ENCODE results near the gene LMTK2. TPM values are rescaled to one million over a fixed set of nuclear protein-coding genes. Genes with fewer than 3 reads are reported as not detected.

Gene LMTK2
- total RNA-seq, 1 donor from 2014 or later: 32.5 TPM

DNA sequence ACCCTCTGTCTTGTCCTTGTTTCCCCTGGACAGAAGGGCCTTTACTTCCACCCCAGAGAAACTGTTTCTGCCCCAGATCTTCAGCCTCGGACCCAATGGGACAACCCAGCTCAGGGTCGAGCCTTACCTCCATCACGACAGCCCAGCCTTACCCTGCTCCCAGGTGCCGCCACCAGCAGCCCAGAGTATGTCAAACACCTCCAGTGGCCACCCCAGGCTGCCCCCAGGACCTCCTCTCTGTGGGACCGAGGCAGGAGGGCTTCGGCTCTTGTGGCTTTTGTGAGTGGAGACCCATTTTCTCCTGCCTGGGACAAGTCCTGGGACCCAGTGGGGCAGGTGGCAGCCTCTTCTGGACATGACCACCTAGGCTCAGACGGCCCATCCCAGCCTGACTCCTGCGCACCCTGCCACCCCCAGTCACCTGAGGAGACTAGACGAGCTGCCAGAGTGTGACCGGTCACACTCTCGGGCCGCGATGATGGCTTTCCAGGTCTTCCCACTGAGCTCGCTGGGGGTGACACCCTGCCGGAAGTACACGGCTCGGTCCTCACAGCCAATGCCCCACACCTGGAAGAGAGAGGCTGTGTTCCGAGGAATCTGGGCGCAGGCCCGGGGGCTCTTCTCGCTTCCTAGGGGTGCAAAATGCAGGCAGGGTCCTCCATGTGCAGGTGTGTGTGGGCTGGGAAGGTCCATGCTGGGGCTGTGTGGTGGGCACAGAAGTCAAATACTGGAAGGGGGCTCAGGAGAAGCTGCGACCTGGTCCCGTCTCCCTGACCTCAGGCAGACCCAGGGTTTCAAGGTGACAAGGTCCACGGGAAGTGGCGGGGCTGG, 129.9 kb downstream of the LMTK2 start:
- H3K36me3 Mint-ChIP-seq (ENCODE audit: low read depth, unreplicated experiment): peaks cover 30% of the 10 kb centered on the region
- peaks cover 3% of the 10 kb centered on the region for H3K27me3 Mint-ChIP-seq (ENCODE audit: unreplicated experiment)
- H3K4me1 Mint-ChIP-seq (ENCODE audit: unreplicated experiment): no peaks in the 10 kb centered on the region
- DNase-seq (ENCODE audit: low spot score): no peak
- TF ChIP-seq, protein P1, sequence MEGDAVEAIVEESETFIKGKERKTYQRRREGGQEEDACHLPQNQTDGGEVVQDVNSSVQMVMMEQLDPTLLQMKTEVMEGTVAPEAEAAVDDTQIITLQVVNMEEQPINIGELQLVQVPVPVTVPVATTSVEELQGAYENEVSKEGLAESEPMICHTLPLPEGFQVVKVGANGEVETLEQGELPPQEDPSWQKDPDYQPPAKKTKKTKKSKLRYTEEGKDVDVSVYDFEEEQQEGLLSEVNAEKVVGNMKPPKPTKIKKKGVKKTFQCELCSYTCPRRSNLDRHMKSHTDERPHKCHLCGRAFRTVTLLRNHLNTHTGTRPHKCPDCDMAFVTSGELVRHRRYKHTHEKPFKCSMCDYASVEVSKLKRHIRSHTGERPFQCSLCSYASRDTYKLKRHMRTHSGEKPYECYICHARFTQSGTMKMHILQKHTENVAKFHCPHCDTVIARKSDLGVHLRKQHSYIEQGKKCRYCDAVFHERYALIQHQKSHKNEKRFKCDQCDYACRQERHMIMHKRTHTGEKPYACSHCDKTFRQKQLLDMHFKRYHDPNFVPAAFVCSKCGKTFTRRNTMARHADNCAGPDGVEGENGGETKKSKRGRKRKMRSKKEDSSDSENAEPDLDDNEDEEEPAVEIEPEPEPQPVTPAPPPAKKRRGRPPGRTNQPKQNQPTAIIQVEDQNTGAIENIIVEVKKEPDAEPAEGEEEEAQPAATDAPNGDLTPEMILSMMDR (IDR thresholded peaks at IDR 0.05; ENCODE audit: unreplicated experiment): no peak
- H3K27ac Mint-ChIP-seq (ENCODE audit: unreplicated experiment): peak overlapping the region; percentile 24
- H3K4me3 Mint-ChIP-seq (ENCODE audit: unreplicated experiment): no peak overlapping the region
- no peaks in the 10 kb centered on the region for H3K9me3 Mint-ChIP-seq (ENCODE audit: unreplicated experiment)

DNA sequence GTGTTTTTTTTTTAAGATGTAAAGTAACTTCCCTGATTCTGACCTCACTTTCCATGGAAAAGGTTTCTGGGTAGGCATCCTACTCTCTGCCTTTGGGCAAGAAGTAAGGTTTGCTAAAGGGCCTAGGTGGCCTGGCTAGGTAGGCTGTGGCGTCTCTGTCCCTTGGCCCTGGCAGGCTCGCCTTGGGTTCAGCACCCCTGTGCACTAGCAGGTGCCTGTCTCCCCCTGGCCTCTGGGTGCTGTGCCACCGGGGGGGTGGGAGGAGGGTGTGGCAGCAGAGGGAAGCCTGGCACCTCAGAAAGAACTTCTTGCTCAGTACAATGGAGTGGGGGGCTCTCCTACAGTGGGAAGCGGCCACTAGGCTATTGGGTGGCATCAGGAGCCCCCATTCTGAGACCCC, 131.4 kb downstream of the LMTK2 start:
- no peak for DNase-seq (ENCODE audit: low spot score)
- no peak overlapping the region for H3K27ac Mint-ChIP-seq (ENCODE audit: unreplicated experiment)
- no peaks in the 10 kb centered on the region for H3K4me1 Mint-ChIP-seq (ENCODE audit: unreplicated experiment)
- peaks cover 3% of the 10 kb centered on the region for H3K27me3 Mint-ChIP-seq (ENCODE audit: unreplicated experiment)
- TF ChIP-seq, protein P1 (IDR thresholded peaks at IDR 0.05; ENCODE audit: unreplicated experiment): no peak
- no peak overlapping the region for H3K4me3 Mint-ChIP-seq (ENCODE audit: unreplicated experiment)
- H3K9me3 Mint-ChIP-seq (ENCODE audit: unreplicated experiment): no peaks in the 10 kb centered on the region
- peaks cover 30% of the 10 kb centered on the region for H3K36me3 Mint-ChIP-seq (ENCODE audit: low read depth, unreplicated experiment)

DNA sequence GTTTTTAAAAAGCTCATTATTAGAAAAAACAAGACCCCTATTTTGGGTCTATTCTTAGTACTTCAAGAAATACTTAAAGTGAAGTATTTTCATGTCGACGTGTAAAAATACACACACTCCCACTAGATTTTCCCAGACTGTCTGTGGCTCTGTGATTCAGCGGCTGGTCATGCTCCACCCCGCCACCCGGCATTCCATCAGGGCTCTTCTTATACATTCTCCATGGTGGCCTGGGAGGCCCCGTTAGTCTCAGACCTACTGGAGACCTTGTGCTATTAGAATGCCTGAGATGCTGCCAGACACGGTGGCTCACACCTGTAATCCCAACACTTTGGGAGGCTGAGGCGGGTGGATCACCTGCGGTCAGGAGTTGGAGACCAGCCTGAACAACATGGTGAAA, 132.3 kb downstream of the LMTK2 start:
- no peak for DNase-seq (ENCODE audit: low spot score)
- Mint-ChIP-seq H3K4me1 (ENCODE audit: unreplicated experiment) (no peaks in the 10 kb centered on the region), H3K4me3 (ENCODE audit: unreplicated experiment) (peak overlapping the region; percentile 50), H3K27ac (ENCODE audit: unreplicated experiment) (no peak overlapping the region), H3K36me3 (ENCODE audit: low read depth, unreplicated experiment) (peaks cover 27% of the 10 kb centered on the region), H3K27me3 (ENCODE audit: unreplicated experiment) (peaks cover 3% of the 10 kb centered on the region), H3K9me3 (ENCODE audit: unreplicated experiment) (no peaks in the 10 kb centered on the region)
- TF ChIP-seq, protein P1 (IDR thresholded peaks at IDR 0.05; ENCODE audit: unreplicated experiment): no peak

DNA sequence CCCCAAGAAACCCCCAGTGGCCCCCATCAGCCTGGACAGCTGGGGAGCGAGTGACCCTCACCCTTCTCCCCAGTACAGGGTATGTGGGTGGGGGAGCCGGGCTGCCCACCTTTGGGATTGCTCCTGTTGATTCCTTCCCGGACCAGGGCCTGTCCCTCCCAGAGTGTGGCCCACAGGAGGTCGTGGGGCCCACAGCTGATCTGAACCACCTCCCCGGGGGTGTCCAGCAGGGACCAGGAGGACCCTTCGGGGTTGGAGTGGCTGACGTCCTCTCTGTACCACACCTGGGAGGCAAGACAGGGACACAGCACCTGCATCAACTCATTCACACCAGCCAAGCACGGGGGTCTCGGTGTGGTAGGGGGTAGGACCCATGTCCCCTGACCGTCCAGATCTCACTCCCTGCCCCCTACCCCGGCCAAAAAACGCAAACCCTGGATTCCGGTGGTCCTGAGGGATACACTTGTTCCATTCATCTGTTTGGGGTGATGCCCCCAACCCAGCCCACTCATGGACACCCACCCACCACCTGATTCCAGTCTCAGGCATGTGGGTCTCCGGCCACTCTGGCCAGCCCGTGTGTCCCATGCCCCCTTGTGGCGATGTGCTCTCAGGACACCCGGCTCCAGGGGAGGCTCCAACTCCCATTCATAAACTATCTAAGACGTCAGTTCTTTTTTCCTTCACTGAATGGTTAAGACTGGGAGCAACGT, 134.5 kb downstream of the LMTK2 start:
- Mint-ChIP-seq H3K27ac (ENCODE audit: unreplicated experiment) (no peak overlapping the region), H3K27me3 (ENCODE audit: unreplicated experiment) (peaks cover 5% of the 10 kb centered on the region), H3K36me3 (ENCODE audit: low read depth, unreplicated experiment) (peaks cover 17% of the 10 kb centered on the region), H3K4me3 (ENCODE audit: unreplicated experiment) (no peak overlapping the region), H3K4me1 (ENCODE audit: unreplicated experiment) (peaks cover 9% of the 10 kb centered on the region), H3K9me3 (ENCODE audit: unreplicated experiment) (no peaks in the 10 kb centered on the region)
- TF ChIP-seq, protein P1 (IDR thresholded peaks at IDR 0.05; ENCODE audit: unreplicated experiment): peak; percentile 88
- peak; percentile 81 for DNase-seq (ENCODE audit: low spot score)
